ENCODE results near the gene CASZ1.

GRCh38 chr1:10814312-10814711, 17.9 kb upstream of the CASZ1 start:
- no peak for TF ChIP-seq ZNF274 (IDR thresholded peaks at IDR 0.05; ENCODE audit: low read depth, low read length)
- TF ChIP-seq YY1 (IDR thresholded peaks at IDR 0.05; ENCODE audit: insufficient read depth, insufficient read length): no peak
- no peak for TF ChIP-seq SUZ12 (IDR thresholded peaks at IDR 0.05; ENCODE audit: extremely low read depth, insufficient read depth, insufficient read length)
